ENCODE results near the gene CCDC87.
"Not testable (repeated sequence)": the region's sequence is repeated elsewhere in the genome, so short reads cannot be mapped to it uniquely, and the experiment has no call there.

The CCDC87 gene

DNA sequence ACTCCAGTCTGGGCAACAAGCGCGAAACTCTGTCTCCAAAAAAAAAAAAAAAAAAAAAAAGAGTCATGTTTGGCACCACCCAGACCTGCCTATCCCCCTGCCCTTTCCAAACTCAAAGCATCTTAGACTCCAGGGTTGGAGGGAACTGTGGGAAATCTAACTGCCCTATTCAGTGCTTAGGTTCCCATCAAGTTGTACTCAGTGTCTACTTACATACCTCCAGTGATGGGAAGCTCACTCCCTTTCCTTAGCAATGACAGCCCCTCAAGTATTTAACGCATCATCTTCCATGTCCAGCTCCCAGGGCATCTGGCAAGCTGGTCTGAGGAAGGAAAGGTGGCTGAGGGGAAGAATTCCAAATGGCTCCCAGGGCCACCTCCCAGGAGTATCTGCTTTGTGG lies 43.2 kb downstream of the CCDC87 start:
- Histone ChIP-seq H3K36me3 (ENCODE audit: insufficient read depth, low read length) (no peaks in the 10 kb centered on the region), H3K9me3 (ENCODE audit: low read length) (no peaks in the 10 kb centered on the region), H2AFZ (ENCODE audit: low read depth, low read length) (no peak overlapping the region), H3K4me1 (ENCODE audit: insufficient read depth, low read length) (peaks cover 17% of the 10 kb centered on the region), H3K27me3 (ENCODE audit: insufficient read depth, low read length) (no peaks in the 10 kb centered on the region), H3K4me3 (ENCODE audit: low read length) (no peak overlapping the region)

DNA sequence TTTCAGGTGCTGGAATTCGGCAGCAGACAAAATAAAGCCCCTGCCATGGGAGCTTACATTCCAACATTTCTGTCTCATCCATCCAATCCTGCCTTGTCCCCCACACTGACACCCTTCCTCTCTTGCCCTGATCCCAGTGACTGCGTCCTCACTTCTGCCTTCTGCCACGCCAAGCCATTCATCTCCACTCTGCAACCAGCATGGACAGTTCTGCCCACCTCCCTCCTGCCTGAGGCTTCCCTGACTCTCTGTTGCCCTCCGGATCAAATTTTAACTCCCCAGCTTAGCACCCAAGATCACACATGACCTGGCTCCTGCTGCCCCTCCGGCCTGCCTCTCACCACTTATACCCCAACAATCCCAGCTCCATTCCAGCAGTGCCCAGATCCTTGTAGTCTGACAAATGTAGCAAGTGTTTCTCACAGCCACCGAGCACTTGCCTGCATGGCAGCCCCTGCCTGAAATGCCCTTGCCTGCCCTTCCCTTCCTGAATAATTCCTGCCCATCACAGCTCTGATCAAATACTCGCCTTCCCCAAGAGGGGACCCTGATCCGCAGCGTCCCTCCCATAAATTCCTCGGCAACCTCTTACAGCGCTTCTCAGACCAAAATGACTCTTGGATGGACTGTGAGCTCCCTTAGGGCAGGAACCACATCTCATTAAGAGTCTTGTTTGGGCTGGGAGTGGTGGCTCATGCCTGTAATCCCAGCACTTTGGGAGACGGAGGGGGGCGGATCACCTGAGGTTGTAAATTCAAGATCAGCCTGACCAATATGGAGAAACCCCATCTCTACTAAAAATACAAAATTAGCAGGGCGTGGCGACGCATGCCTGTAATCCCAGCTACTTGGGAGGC lies 43.9 kb downstream of the CCDC87 start:
- no peaks in the 10 kb centered on the region for H3K27me3 ChIP-seq (ENCODE audit: insufficient read depth, low read length)
- no peaks in the 10 kb centered on the region for H3K36me3 ChIP-seq (ENCODE audit: insufficient read depth, low read length)
- no peak overlapping the region for H3K4me3 ChIP-seq (ENCODE audit: low read length)
- H3K4me1 ChIP-seq (ENCODE audit: insufficient read depth, low read length) = peaks cover 24% of the 10 kb centered on the region
- no peak overlapping the region for H2AFZ ChIP-seq (ENCODE audit: low read depth, low read length)
- no peaks in the 10 kb centered on the region for H3K9me3 ChIP-seq (ENCODE audit: low read length)

DNA sequence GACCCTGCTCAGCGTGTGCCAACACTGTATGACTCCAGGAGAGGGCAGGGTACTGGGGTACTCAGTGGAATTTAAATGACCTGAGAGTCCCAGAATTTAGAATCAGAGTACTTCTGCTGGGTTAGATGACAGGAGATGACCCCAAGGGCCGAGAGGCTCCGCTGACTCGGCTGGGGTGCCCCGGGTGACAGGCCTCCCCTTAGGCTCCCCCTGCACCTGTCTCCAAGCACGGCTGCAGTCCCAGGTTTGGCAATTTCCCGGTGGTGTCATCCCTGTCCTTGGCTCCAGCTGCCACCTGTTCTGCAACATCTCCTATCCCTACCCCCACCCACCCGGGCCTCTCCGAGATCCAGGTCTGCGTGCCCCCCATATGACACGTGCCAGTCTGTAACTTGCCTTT lies 44.8 kb downstream of the CCDC87 start:
- no peaks in the 10 kb centered on the region for H3K27me3 ChIP-seq (ENCODE audit: insufficient read depth, low read length)
- H3K9me3 ChIP-seq (ENCODE audit: low read length) = no peaks in the 10 kb centered on the region
- H2AFZ ChIP-seq (ENCODE audit: low read depth, low read length) = no peak overlapping the region
- peaks cover 30% of the 10 kb centered on the region for H3K4me1 ChIP-seq (ENCODE audit: insufficient read depth, low read length)
- no peak overlapping the region for H3K4me3 ChIP-seq (ENCODE audit: low read length)
- no peaks in the 10 kb centered on the region for H3K36me3 ChIP-seq (ENCODE audit: insufficient read depth, low read length)

DNA sequence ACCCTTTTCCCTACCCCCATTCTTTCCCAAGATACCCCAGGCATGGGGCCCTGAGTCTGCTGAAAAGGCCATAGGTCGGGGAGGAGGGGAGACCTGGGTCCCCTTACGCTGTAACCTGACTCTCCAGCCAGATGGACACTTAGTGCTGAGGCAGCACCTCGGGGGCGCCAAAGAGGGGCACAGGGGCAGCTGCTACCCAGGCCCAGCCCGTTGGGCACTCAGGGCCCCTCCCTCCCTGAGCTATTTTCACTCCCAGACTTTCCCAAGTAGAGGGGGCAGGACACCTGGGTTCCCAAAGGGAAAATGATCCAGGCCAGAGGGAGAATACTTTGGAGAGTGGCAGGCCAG lies 45.2 kb downstream of the CCDC87 start:
- Histone ChIP-seq H3K4me3 (ENCODE audit: low read length) (no peak overlapping the region), H3K27me3 (ENCODE audit: insufficient read depth, low read length) (no peaks in the 10 kb centered on the region), H3K36me3 (ENCODE audit: insufficient read depth, low read length) (no peaks in the 10 kb centered on the region), H3K4me1 (ENCODE audit: insufficient read depth, low read length) (peaks cover 30% of the 10 kb centered on the region), H2AFZ (ENCODE audit: low read depth, low read length) (no peak overlapping the region), H3K9me3 (ENCODE audit: low read length) (no peaks in the 10 kb centered on the region)

DNA sequence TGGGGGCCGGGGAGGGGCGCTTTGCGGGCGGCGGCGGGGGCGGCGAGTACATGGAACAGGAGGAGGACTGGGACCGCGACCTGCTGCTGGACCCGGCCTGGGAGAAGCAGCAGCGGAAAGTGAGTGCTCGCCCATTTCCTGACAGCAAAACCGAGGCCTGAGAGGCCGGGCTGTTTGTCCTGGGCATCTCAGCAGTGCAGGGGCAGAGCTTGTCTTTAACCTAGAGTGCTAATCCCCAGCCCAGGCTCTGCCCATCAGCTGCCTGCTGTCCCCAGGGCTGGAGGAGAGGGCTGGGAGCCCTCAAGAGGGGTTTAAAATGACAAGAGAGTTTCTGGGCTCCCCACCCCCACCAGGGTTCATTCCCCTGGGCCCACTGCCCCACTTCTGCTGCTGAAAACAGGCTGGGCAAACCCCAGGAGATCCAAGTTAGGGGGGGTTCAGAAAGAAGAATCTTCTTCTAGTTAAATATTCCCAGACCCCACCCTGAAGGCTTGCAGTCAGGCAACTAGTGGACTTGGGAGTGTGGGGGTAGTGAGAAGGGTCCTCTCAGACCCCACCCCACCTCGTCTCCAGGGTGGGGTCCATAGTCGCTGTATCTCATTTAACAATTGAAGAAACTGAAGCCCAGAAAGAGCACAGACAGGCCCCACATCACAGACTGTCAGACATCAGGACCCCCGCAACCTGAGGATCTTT lies 45.7 kb downstream of the CCDC87 start:
- Histone ChIP-seq H2AFZ (ENCODE audit: low read depth, low read length) (no peak overlapping the region), H3K4me3 (ENCODE audit: low read length) (no peak overlapping the region)

DNA sequence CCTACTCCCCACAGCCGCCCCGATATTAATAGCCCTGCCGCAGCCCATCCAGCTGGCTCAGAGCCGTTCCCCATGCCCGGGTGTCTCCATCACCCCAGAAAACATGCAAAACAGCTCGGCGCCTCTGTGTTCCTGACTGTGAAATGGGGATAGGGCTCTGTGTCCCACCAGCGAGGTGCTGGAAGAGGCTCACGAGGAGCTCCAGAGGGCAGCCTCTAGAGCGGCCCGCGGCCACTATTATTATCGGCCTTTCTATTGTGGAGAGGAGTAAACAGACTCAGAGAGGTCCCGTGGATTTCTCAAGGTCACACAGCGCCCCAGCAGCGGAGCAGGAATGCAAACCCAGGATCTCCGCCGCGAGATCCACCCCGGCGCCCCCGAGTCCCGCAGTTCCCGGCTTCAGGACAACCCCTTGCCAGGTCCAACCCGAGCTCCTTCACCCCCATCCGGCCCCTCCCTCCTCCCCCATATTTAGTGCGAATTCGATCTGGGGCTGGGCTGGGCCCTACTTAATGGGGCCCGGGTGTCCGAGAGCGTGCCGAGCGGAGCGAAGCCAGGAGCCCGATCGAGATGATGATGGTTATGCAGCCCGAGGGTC lies 46.4 kb downstream of the CCDC87 start, which contains the start of gene ACTN3:
Gene ACTN3, plus strand, starts transcription at position 536 of the 598 bp plus-strand sequence. Its CDS starts 35 bp downstream, at position 571.
- peaks cover 8% of the 10 kb centered on the region for H3K36me3 ChIP-seq (ENCODE audit: insufficient read depth, low read length)
- H2AFZ ChIP-seq (ENCODE audit: low read depth, low read length) = peak within 1 kb of the TSS; percentile 94
- H3K9me3 ChIP-seq (ENCODE audit: low read length) = no peaks in the 10 kb centered on the region
- no peaks in the 10 kb centered on the region for H3K27me3 ChIP-seq (ENCODE audit: insufficient read depth, low read length)
- peaks cover 30% of the 10 kb centered on the region for H3K4me1 ChIP-seq (ENCODE audit: insufficient read depth, low read length)
- H3K4me3 ChIP-seq (ENCODE audit: low read length) = peak within 1 kb of the TSS; percentile 80

More for the DNA sequence above, 45.7 kb downstream of the CCDC87 start:
- H3K36me3 ChIP-seq (ENCODE audit: insufficient read depth, low read length) = peaks cover 2% of the 10 kb centered on the region
- peaks cover 30% of the 10 kb centered on the region for H3K4me1 ChIP-seq (ENCODE audit: insufficient read depth, low read length)
- no peaks in the 10 kb centered on the region for H3K9me3 ChIP-seq (ENCODE audit: low read length)
- H3K27me3 ChIP-seq (ENCODE audit: insufficient read depth, low read length) = no peaks in the 10 kb centered on the region

DNA sequence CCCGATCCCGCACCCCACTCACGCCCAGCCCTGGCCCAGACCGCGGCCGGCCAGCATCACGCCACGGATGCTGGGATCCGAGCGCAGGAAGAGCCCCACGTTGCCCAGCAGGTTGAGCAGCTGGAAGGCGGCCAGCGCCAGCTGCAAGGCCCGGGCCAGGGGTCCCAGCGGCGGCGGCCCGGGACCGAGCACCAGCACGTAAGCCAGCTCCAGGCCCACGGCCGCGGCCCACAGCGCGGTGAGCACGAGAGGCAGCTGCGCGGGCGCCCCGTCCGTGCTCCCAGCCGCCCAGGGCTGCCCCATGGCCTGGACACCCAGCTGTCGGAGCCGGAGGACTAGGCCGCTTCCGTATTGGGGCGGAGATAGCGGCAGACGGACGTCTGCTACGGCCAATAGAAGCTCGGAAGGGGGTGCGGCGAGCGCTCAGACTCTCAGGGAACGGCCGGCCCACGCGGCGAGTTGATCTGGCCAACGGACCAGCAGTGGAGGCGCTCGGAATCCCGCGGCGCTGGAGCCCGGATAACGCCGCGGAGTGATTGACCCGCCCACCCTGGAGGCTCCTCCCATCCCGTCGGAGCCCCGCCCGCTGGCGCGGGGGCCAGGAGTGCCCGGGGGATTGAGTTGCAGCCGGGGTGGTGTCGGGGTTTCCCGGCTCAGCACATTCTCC lies 47.0 kb downstream of the CCDC87 start, which contains the start of gene ZDHHC24:
Gene ZDHHC24, minus strand, starts transcription at position 348 of the 667 bp plus-strand sequence. Its CDS starts 45 bp downstream, at position 303.
- peaks cover 10% of the 10 kb centered on the region for H3K36me3 ChIP-seq (ENCODE audit: insufficient read depth, low read length)
- H3K27me3 ChIP-seq (ENCODE audit: insufficient read depth, low read length) = no peaks in the 10 kb centered on the region
- H2AFZ ChIP-seq (ENCODE audit: low read depth, low read length) = peak within 1 kb of the TSS; percentile 94
- H3K9me3 ChIP-seq (ENCODE audit: low read length) = no peaks in the 10 kb centered on the region
- peaks cover 30% of the 10 kb centered on the region for H3K4me1 ChIP-seq (ENCODE audit: insufficient read depth, low read length)
- peak within 1 kb of the TSS; percentile 80 for H3K4me3 ChIP-seq (ENCODE audit: low read length)

DNA sequence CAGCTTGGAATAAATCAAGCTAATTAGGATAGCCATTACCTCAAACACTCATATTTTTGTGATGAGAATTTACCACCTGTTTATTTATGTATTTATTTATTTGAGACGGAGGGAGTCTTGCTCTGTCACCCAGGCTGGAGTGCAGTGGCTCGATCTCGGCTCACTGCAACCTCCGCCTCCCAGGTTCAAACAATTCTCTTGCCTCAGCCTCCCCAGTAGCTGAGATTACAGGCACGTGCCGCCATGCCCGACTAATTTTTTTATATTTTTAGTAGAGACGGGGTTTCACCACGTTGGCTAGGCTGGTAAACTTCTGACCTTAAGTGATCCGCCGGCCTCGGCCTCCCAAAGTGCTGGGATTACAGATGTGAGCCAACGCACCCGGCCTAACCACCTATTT lies 47.9 kb downstream of the CCDC87 start:
- peaks cover 30% of the 10 kb centered on the region for H3K4me1 ChIP-seq (ENCODE audit: insufficient read depth, low read length)
- not testable (repeated sequence) for H2AFZ ChIP-seq (ENCODE audit: low read depth, low read length); H3K9me3 ChIP-seq (ENCODE audit: low read length); H3K27me3 ChIP-seq (ENCODE audit: insufficient read depth, low read length)
- peaks cover 10% of the 10 kb centered on the region for H3K36me3 ChIP-seq (ENCODE audit: insufficient read depth, low read length)
- peak overlapping the region; percentile 80 for H3K4me3 ChIP-seq (ENCODE audit: low read length)

DNA sequence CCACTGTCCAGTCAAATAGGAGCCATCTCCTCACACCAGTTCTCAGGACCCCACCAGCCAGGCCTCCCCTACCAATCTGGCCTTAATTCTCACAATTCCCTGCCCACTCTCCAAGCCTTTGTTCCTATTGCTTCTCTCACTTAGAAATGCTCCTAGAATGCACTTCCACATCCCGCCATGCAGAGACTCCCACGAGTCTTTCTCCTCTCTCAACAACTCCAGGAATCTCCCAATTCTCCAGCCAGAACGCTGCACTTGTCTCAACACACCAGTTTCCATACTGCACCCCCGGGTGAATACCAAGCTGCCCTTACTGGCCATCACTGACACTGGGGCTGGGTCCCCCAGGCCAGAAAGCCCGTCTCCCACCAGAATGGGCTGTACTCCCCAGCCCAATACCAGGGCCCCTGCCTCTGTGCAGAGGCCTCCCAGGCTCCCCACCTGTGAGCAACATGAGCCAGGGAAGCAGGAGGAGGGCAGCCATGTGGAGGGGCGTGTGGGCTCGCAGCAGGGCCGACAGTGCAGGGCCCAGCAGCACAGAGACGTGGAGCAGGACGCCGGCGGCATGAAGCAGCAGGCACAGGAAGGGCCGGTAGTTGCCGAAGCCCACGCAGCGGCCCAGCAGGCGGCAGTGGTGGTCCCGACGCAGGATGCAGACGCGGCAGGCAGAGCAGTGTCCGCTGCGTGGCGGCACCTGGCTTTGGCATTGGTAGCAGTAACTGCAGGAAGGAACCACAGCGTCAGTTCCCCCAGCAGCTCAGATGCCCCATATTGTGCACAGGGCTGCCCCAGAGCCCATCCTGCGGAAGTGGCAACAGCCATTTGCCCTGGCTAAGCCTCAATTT lies 49.4 kb downstream of the CCDC87 start:
- peaks cover 13% of the 10 kb centered on the region for H3K36me3 ChIP-seq (ENCODE audit: insufficient read depth, low read length)
- no peak overlapping the region for H3K4me3 ChIP-seq (ENCODE audit: low read length)
- H3K27me3 ChIP-seq (ENCODE audit: insufficient read depth, low read length) = no peaks in the 10 kb centered on the region
- no peaks in the 10 kb centered on the region for H3K9me3 ChIP-seq (ENCODE audit: low read length)
- peaks cover 30% of the 10 kb centered on the region for H3K4me1 ChIP-seq (ENCODE audit: insufficient read depth, low read length)
- no peak overlapping the region for H2AFZ ChIP-seq (ENCODE audit: low read depth, low read length)

DNA sequence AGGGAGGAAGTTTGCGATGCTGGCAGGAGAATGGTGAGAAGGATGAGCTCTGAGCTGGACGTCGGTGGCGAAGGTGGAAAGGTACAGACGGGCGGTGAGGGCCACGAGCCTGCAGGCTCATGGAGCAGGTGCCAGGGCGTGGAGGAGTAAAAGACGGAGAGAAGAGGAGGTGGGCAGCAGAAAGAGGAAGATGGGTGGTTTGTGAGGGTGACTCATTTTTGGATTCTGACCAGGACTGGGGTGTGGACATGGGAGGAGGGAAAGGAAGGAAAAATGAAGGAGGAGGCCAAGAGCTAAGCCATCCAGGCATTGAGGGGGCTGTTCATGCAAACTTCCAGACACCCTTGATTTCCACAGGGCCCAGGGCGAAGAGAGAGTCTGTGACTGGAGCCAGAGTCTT lies 50.5 kb downstream of the CCDC87 start:
- Histone ChIP-seq H3K27me3 (ENCODE audit: insufficient read depth, low read length) (no peaks in the 10 kb centered on the region), H3K4me1 (ENCODE audit: insufficient read depth, low read length) (peaks cover 25% of the 10 kb centered on the region), H2AFZ (ENCODE audit: low read depth, low read length) (no peak overlapping the region), H3K36me3 (ENCODE audit: insufficient read depth, low read length) (peaks cover 13% of the 10 kb centered on the region), H3K4me3 (ENCODE audit: low read length) (no peak overlapping the region), H3K9me3 (ENCODE audit: low read length) (no peaks in the 10 kb centered on the region)

DNA sequence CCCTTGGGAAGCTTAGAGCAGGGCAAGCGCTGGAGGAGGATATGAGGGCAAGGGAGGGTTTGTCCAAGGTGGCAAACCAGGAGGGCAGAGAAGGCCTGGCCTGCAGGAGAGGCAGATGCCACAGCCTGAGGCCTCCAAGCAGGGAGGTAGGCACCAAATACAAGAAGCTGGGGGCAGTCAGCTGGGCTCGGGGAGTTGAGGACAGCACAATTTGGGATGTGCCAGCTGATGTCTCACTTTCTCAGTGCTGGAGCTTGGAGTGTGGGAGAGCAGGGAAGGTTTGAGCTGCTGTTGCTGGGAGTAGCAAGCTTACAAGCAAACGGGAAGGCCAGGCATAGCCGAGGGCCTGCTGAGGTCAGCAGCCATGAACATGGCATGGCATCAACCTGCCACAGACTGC lies 51.0 kb downstream of the CCDC87 start:
- Histone ChIP-seq H3K36me3 (ENCODE audit: insufficient read depth, low read length) (peaks cover 13% of the 10 kb centered on the region), H3K9me3 (ENCODE audit: low read length) (no peaks in the 10 kb centered on the region), H3K4me1 (ENCODE audit: insufficient read depth, low read length) (peaks cover 20% of the 10 kb centered on the region), H3K27me3 (ENCODE audit: insufficient read depth, low read length) (no peaks in the 10 kb centered on the region), H2AFZ (ENCODE audit: low read depth, low read length) (no peak overlapping the region), H3K4me3 (ENCODE audit: low read length) (no peak overlapping the region)

DNA sequence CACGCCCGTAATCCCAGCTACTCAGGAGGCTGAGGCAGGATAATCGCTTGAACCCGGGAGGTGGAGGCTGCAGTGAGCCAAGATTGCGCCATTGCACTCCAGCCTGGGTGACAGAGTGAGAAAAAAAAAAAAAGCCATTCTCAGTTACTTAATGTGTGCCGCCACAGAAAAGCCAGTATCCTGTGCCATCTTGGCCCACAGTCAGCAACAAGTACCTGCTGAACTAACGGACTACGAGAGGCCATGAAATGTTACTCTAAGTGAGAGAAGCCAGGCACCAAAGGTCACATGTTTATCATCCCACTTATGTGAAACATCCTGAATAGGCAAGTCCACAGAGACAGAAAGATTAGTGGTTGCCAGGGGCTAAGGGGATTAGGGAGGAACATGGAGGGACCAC lies 52.3 kb downstream of the CCDC87 start:
- H3K4me3 ChIP-seq (ENCODE audit: low read length); H3K9me3 ChIP-seq (ENCODE audit: low read length); H3K27me3 ChIP-seq (ENCODE audit: insufficient read depth, low read length); H2AFZ ChIP-seq (ENCODE audit: low read depth, low read length): not testable (repeated sequence)
- Histone ChIP-seq H3K36me3 (ENCODE audit: insufficient read depth, low read length) (peaks cover 17% of the 10 kb centered on the region), H3K4me1 (ENCODE audit: insufficient read depth, low read length) (peaks cover 19% of the 10 kb centered on the region)

All from neuron (in vitro differentiated cells).